Activated CD4-positive, CD25-positive, alpha-beta regulatory T cell treated with anti-CD3 and anti-CD28 coated beads, Interleukin-2, amount 50 U/mL, for 72 hours (primary cell): ENCODE results near the gene RARRES2.
A peak's percentile ranks its signal among the peaks of the same experiment; 100 is the strongest.
"Not testable (repeated sequence)": the region's sequence is repeated elsewhere in the genome, so short reads cannot be mapped to it uniquely, and the experiment has no call there.

Experiments
- DNase-seq: peaks from one replicate; pipeline ENCODE4 v3.0.0; 2021

Gene RARRES2

DNA sequence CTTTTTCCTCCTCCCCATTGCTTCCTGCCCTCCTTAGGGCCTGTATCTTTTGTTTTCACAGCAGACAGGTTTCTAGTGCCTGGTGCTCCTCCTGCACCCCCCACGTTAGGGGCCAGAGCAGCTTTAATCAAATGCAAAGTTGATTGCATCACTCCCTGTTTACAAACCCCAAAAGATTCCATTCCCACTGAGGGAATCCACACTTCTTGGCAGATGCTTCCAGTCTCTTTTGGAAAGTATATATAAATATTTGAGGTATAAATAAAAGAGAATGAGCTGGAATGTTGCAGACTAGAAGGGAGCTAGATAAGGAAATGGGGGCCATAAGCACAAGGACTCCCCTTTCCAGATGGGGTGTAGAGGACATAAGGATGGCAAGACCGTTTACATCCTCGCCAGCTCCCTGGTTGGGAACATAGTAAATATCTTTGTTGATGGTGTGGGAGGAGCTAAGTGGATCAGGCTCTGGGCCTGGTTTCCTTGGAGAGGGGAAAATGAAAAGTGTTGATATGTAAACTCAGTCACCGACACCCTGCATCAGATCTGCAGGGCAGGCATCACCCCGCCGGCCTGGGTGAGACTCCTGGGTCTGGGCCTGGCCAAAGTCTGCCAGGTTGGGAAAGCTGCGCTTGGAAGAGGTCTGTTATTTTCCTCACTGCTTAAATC is 6.2 kb downstream of the RARRES2 start:
- DNase-seq = no peak

DNA sequence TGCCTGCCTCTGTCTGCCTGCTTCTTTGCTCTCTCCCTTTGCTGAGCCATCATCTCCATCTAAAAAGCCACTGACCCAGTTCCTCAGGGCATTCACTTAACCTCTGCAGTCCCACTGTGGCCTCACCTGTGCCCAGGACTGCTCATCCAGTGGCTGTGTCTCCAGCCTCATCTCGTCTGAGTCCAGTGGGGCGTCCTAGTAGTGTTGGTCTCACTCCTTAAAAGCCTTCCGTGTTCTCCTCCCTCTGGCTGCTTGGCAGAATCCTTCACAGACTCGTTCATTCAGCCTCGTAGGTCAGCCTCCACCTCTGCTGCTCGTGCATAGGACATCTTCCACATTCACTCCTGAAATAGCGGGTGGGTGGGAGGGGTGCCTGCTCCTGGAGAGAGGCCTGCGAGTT is 7.3 kb downstream of the RARRES2 start:
- DNase-seq = no peak

DNA sequence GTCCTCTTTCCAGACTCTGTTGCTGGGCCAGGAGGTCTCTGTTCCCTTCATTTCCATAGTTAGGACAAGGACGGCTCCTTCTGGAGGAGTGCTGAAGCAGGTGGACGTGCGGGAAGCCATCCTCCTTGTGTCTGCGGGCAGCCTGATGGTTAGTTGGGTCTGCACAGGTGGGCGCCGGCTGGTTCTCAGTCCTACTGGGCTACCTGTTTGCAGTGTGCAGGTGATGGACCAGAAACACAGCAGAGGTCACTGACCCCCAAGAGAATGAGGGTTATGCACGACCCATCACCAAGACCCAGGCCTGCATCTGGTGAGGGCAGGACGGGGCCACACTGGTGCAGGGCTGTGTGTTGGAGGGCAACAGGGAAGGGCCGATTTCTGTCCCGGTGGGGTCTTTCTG is 7.8 kb downstream of the RARRES2 start:
- DNase-seq = no peak

DNA sequence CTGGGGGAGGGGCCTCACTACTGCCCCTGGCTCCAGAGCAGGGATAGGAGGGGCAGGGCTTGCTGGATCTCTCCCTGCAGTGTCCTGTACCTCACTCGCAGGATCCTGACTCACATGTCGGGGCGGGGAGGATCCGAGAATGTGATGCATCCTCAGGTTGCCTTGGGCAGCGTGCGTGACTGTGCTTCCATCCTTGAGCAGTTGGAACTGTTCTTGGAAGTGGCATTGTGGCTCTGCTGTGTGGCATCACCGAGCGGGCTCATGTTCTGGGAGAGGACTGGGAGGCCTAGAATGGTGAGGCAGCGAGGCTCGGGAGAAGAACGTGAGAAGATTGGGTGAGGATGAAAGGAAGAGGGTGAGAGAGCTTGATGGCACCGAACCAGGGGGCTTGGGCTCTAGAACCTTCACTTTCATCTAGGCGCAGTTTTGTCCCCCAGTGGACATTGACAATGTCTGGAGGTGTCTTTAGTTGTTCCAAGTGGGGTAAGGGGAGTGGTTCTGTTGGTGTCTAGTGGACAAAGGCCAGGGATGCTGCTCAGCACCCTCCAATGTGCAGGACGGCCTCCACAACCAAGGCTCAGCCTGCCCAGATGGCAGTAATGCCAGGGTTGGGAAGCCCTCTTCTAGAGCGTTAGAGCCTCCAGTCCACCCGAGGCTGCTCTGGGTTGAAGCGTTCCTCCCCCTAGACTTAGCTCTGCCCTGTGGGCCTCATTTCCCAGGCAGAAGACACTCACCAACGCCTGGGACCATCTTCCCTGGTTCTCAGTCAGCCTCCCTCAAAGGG is 8.4 kb downstream of the RARRES2 start:
- no peak for DNase-seq

DNA sequence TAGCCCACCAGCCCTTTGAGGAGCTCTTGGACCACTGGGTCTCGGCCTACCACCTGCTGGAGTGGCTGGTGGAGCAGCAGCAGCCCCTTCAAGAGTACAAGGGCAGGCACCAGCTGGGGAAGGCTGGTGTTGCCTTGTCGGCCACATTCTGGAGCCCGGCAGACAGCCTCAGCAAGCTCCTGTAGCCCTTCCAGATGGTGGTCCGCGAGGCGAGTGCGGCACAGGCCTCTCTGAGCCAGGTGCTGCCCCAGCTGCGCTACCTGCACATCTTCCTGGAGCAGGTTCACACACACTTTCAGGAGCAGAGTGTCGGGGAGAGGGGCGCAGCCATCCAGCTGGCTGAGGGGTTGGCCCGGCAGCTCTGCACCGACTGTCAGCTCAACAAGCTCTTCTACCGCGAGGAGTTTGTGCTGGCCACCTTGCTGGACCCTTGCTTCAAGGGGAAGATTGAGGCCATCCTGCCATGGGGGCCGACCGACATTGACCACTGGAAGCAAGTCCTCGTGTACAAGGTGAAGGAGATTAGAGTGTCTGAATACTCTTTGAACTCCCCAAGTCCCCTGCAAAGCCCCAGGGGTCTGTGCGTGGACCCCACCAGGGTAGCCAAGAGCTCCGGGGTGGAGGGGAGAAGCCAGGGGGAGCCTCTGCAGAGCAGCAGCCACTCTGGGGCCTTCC is 11.1 kb downstream of the RARRES2 start:
- DNase-seq = no peak

DNA sequence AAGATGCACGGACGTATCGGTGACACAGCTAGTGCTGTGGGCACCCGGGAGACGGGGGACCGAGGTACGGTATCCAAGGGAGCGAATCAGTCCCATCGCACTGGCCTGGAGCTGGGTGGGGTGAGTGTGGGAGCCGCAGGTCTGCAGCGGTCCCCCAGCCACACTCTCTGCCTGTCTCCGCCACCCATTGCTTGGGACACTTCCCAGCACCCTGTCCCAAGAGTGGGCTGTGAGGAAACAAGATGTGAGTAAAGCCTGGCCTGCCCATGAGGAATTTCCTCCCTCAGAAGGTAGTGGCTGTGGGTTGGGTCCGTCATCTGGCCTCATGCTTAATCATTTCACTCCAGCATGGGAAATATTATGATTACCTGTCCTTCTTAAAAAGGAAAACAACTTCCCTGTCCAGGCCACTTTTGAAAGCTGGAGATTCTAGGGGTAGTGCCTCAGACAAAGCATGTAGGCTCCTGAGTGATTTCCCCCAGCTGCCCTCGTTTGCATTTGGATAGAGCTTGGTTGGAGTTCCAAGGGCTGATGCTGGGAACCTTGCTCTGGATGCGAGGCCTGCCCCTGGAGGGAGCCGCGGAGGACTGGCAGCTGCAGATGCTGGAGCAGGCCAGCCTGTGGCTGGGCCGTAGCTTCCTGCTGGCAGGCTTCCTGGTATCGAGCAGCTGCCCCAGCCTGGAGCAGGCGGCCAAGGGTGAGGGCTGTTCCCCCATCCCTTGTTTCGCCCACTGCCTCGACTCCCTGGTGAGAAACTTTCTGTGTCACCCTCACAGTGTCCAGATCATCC is 11.9 kb downstream of the RARRES2 start:
- DNase-seq = no peak

DNA sequence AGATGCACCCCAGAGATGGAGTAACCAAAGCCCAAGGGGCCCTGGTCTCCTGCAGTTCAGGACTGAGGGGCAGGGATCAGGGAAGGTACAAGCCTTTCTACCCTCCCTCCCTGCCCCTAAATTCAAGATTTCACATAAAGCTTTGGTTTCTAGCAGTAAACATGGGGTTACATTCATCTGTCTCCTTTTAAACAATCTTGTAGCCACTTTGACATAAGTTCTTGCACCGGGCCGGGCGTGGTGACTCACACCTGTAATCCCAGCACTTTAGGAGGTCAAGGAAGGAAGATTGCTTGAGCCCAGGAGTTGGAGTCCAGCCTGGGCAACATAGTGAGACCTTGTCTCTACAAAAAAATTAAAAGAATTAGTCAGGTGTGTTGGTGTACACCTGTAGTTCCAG is 14.1 kb downstream of the RARRES2 start:
- no peak for DNase-seq

DNA sequence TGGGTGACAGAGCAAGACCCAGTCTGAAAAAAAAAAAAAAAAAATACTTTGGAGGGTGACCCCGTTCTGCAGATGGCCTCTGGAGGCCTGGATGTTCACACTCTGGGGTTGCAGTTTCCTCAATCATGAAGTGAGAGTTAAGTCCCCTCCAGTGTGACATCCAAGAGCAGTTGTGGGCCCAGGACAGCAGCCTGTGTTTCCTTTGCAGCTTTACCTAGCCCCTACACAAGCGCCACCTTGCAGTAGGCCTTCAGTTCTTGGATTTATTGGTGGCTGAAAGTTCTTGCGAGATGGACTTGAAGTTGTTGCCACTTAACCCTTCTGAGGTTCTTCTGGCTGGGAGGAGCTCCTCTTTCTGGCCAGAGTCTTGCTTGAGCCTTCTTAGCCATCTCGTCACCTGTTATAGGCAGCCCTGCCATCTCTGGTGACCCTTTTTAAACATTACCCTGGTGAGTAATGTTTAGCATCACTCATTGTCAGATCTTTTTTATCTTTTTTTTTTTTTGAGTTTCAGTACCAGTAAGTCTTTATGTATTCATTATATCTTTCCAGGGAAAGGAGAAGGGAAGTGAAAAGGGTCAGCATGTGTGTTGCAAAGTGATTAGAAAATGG is 14.7 kb downstream of the RARRES2 start:
- no peak for DNase-seq

DNA sequence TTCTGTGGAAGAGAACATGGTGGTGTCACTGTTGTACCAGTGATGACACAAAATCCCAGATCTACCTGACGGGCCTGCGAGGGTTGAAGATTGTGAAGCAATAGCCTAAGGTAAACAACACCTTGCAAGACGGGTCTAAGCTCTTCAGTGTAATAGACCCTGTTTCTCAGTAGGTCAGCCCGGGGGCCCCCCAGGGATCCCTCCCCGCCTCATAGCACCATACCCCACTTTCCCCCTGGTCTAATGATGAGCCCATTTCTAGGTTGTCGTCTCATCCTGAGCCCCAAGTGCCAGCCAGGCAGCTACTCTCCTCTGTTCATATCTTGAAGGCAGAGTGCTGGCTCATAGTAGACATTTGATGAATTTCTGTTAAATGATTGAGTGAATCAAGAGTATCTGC is 15.5 kb downstream of the RARRES2 start:
- DNase-seq = no peak

DNA sequence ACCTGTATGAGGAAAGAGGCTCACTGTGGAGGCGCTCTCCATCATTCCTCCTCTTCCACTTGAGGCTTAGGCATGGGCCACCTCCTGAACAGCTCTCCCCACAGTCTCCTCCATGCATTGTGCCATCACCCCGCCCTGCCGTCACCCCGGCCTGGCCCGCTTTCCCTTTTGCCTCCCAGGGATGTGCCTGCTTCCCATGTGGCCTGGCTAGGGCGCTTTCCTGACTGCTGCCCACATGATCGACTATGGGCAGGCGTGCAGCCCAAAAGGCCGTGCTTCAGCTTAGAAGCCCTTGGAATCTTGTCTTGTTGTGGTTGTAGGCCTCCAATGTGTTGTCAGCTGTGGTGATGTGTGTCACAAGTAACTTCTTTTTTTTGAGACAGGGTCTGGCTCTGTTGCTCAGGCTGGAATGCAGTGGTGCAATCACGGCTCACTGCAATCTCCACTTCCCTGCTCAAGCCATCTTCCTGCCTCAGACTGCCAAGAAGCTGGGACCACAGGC is 16.3 kb downstream of the RARRES2 start:
- no peak for DNase-seq

DNA sequence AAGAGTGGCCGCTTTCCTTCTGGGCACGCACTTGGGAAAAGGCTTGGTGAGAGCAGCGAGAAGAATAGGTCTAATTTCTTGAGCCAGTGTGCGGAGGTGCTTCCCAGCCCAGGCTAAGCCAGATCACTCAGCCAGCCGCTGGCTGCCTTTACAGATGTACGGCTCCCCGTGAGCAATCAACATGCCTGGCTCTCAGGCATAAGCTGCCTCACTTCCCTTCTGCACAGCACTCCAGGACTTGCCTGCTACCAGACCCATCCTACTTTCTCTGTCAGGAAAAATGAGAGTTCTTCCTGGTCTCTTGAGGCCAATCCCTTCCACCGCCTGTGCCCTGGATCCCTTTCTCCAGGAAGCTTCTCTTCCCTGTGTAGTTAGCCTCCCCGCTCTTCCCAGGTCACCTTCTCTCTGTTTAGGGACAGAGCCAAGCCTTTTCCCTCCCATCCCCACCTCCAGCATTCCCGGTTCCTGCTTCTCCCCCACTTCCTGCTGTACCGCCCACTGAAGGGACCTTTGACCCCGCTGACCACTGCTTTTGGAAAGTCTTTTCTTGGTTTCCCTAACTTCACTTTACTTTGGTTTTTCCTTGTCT is 17.0 kb downstream of the RARRES2 start:
- DNase-seq = no peak

DNA sequence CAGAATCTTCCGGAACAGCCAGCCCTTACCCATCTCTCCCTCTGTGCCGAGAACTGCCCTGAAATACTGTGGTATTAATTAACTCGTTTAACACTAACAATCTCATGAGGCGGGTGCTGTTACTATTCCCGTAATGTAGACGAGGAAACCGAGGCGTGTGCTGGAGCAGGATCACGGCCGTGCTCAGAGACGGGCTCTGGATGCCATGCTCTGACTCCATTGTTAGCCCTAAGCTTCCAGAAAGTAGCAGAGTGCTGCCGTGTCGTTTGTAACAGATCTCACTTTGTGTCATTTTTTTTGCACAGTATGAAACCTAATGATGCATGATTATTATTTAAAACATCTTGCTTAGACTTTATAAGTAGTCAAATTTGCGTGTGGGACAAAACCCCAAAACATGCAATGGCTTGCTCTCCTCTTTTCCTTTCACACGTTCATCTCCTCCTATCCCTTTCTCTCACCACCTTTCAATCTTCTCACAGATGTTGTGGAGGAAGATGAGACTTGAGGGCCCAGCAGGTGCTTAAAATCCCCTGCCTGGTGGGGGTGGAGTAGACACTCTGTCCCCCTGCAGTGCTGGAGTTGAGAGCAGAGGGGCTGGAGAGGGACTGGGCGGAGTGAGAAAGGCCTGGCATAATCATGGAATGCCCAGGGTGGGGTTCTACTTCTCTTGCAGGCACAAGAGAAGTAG is 17.6 kb downstream of the RARRES2 start:
- DNase-seq = no peak

DNA sequence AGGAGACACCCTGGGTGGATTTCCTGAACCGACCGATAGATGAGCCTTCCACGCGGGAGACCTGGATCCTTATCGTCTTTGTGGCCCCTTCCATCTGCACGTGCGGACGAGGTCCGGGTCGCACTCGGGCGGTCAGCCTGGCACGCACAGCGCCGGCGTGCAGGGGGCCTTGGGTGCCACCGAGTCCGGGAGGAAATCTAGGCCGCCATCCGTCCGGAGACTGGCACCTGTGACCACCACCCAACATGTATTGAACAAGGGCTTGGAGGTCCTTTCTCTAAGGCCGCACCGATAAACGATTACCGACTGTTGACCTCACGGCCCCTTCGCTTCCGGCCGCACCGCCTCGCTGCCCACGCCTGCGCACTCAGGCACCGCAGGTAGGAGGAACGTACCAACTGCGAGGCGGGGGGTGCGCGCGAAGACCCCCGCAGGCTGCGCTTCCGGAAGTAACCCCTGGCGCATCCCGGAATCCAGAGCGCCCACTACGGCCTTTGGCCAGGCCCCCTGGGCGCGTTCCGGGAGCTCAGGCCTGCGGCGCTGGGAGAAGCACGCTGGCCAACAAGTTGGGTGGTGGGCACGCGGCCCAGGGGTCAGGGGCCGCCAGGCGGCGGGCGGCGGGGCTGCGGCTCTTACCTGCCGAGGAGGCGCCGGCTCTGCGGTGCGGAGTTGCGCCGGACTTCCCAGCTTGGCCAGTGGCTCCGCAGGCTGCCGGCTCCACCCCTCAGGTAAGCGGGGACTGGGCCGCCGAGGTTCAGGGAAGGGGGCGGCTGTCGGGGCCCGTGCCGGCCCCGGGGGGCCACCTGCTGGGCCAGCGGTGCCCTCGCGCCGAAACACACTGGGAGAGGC is 18.4 kb downstream of the RARRES2 start, which contains the start of the genes ACTR3C and LRRC61:
ACTR3C (minus strand) TSS at position 713 of the 849 bp plus-strand sequence. CDS start 28,249 bp downstream, outside the sequence.
LRRC61 (plus strand) TSS at position 523 of the 849 bp plus-strand sequence. CDS start 13,507 bp downstream, outside the sequence.
- DNase-seq = peak; percentile 77

DNA sequence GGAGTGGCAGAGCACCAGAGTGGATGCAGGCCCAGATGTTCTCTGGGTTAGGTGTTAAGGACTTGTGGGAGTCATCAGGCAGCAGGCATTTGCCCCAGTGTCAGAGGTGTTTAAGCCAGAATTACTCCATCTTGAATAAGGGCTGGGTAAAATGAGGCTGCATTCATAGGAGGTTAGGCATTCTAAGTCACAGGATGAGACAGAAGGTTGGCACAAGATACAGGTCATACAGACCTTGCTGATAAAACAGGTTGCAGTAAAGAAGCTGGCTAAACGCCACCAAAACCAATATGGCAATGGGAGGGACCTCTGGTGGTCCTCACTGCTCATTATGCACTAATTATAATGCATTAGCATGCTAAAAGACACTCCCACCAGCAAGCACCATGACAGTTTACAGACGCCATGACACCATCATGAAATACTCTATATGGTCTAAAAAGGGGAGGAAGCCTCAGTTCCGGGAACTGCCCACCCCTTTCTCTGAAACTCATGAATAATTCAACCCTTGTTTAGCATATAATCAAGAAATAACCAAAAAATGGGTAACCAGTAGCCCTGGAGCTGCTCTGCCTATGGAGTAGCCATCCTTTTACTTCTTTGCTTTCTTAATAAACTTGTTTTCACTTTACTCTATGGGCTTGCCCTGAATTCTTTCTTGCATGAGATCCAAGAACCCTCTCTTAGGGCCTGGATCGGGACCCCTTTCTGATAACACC is 19.2 kb downstream of the RARRES2 start:
- DNase-seq = peak; percentile 61

DNA sequence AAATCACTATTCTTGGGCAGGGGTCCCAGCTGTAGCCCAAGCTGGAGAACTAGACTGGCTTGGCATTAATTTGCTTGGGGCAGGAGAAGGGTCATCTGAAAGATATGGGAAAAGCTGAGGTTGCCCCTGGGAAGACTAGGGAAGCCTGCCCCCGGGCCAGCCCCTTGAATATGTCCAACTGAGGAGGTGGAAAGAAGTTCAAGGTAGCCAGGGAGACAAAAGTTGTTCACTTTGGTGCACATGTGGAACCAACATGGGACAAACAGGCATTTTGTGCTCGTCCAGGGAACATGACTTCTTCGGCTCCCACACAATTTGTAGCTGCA is 19.7 kb downstream of the RARRES2 start:
- DNase-seq = no peak

DNA sequence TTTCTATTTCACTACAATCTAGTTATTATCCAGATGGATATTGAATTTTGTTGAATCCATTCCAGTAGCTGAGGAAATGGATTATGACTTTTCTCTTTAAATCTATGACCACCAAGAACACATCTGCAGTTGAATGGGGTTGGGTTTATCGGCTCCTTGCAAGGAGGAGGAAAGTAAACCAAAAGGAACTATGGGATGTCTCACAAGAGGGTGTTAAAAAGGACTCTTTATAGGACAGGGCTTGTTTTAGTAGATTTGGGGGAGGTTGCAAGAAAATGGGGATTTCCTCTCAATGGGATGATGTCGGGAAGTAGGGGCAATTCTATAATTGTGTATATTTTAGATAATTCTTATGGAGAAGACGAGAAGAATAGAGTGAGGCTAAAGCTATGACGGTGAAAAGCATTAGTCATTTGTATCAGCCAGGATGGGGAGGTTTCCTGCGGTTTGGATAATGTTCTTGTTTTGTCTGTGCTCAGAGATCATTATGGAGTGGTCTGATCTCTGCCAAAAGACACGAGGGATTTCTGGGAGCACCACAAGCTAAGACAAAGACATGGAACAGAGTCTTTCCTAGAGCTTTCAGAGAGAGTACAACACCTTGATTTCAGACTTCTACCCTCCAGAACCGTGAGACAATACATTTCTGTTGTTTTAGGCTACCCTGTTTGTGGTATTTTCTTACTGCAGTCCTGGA is 23.5 kb downstream of the RARRES2 start:
- DNase-seq = no peak

DNA sequence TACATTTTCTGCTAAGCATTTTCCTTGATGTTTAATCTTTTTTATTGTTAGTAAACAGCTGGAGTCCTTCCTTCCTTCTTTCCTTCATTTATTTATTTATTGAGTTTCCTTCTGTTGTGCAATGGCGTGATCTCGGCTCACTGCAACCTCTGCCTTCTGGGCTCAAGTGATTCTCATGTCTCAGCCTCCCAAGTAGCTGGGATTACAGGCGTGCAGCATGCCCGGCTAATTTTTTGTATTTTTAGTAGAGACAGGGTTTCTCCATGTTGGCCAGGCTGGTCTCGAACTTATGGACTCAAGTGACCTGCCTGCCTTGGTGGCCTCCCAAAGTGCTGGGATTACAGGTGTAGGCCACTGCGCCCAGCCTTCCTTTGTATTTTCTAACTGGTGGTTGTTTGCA is 24.4 kb downstream of the RARRES2 start:
- not testable (repeated sequence) for DNase-seq

DNA sequence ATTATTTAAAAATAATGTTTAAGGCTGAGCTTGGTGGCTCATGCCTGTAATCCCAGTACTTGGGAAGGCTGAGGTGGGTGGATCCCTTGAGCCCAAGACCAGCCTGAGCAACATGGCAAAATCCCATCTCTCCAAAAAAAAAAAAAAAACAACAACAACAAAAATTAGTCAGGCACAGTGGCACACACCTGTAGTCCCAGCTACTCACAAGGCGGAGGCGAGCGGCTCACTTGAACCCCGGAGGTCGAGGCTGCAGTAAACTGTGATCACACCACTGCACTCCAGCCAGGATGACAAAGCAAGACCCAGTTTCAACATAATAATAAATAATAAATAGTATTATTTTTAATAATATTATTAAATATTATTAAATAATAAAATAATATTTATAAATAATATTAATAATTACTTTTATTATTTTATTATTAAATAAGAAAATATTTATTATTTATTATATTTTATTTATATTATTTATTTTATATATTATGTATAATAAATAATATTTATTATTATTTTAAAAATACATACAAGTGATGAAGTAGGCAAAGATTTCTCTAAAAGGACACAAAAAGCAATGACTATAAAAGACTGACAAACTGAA is 26.7 kb downstream of the RARRES2 start:
- DNase-seq = no peak

DNA sequence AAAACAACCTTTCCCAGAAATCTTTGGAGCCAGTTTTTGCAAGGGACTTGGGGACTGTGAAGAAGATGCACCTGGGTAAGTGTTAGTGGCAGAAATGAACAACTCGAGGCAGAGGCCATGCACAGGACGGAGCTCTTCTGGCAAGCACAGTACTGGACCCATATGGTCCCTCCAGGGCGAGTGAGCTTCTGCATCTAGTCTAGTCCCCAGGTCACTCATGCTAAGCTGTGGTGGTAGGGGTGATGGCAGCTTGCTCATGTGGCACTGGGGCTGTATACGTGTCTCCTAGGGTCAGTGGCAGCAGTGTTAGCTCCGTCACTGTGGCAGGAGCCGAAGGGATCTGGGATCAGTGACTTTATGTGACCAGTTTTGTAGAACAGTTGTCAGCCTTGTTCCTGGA is 27.6 kb downstream of the RARRES2 start:
- no peak for DNase-seq
